ENCODE results near the gene SLC25A3. TPM values are rescaled to one million over a fixed set of nuclear protein-coding genes. Genes with fewer than 3 reads are reported as not detected.
"Not testable (repeated sequence)": the region's sequence is repeated elsewhere in the genome, so short reads cannot be mapped to it uniquely, and the experiment has no call there.

The SLC25A3 gene
- total RNA-seq, 1 donor from 2014 or later, result 437 TPM

DNA sequence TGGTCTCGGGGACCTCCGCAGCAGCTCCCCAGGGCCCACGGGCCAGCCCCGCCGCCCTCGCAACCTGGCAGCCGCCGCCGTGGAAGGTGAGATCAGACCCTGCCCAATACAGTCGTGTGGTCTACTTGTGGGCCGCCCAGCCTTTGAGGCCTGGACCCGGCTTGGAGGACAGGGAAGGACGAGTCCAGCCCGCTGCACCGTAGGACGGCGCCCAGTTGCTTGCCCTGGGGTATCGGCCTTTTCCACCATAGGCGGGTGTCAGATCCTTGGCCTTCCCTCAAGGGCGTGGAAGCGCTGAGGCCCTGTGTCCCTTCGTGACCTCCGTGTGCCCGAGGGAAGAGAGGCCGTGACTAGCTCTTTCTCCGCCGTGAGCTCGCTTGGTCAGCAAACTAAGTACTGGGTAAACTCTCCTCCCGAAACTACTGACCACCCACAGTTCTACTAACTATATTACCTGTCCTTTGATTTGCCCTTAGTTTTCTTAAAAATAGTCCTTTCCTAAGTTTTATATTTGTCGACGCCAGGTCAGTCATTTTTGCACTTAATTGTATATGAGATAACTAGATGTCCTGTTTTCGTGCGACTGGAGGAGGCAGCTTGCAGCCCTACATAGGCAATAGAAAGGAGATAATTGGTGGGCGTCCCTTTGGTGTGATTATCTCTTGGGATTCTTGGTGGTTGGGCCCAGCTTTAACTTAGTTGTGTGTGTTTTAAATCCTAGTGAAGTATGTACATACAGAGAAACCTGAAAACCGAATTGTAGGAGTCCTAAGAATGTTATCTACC, 757 bp downstream of the SLC25A3 start:
- DNase-seq (ENCODE audit: low spot score), result no peak

DNA sequence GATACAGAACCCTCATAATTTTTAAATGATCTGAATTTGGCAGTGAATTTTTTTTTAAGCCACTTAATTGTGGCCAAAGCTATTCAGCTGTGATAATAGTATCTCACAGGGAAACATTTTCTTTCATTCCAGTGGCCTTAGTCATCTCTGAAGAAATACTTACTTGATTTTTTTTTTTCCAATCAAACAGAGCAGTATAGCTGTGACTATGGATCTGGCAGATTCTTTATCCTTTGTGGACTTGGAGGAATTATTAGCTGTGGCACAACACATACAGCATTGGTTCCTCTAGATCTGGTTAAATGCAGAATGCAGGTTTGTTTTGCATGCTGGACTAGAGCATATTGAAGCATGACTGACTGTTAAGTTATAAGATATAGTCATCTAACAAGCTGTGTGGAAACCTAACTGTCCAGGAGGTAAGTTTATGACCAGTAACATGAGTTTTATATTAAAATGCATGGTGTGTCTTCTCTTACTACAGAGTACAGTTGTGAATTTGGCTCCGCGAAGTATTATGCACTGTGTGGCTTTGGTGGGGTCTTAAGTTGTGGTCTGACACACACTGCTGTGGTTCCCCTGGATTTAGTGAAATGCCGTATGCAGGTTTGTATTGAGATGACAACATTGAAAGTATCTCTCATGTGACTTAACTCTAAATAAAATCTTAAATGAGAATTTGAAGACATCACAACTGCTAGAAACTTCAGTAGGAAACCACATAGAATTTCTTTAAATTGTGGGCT, 1.9 kb downstream of the SLC25A3 start:
- no peak for DNase-seq (ENCODE audit: low spot score)

- not testable (repeated sequence) for DNase-seq (ENCODE audit: low spot score)
These were observed 3.8 kb downstream of the SLC25A3 start for GRCh38 chr12:98597313-98597712.

- no peak for DNase-seq (ENCODE audit: low spot score)
These were observed 8.4 kb downstream of the SLC25A3 start for GRCh38 chr12:98601924-98602323.

DNA sequence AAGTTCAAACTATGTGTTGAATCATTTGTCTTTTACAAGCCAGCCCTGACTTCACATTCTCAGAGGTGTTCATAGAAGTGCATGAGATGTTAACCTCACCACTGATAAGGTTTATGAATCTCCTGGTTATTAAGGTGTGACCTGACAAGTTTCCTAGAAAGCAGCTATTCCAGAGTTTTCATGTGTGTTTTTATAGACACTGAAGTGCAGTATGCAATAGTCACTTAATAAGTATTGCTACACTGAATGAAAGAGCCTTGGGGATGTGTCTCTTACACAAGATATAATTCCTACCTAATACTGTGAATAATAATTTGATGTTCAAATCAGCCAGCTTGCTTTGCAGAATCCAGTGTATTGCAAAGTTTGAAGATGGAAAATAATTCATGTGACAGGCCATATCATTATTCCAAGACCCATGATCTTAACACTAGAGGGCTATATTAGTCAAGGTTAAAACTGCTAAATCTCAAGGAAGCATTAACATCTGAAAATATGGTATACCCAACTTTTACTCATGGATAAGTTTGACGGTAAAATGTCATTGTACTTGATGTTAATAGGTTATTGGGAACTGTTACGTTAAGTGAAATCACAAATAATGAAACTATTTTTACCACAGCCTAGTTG, 13.0 kb downstream of the SLC25A3 start:
- DNase-seq (ENCODE audit: low spot score), result no peak

- DNase-seq (ENCODE audit: low spot score), result no peak
These were observed 17.1 kb downstream of the SLC25A3 start for GRCh38 chr12:98610596-98610995.

- no peak for DNase-seq (ENCODE audit: low spot score)
These were observed 19.3 kb downstream of the SLC25A3 start for GRCh38 chr12:98612696-98613334.

- no peak for DNase-seq (ENCODE audit: low spot score)
These were observed 25.5 kb downstream of the SLC25A3 start for GRCh38 chr12:98618952-98619351.

DNA sequence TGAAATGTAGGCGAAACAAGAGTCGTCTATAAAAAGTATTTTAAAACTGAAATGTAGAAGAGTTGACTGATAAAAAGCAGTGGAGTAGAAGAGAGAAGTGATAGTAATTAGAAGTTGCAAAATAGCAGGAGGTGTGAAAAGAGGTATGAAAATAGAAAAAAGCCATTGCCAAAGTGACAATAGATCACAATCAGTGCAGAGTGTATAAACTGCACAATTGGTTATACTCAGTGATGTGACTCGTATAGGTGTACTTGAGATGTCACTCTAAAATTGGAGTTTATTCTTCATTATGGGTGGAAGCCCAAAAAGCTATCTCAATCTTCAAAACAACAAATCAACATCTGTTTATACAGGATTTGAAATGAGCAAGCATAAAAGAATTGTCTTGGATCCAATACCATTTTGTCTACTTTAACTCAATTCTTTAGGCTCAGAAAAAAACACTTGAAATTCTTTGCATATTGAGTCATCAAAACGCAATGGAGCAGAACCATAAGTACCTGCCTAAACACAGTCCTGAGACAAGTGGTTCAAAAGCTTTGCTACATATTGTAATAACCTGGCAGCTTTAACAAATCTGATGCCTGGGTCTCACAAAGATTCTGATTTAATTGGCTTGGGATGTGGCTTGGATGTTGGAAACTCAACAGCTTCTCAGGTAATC, 42.3 kb downstream of the SLC25A3 start:
- no peak for DNase-seq (ENCODE audit: low spot score)

DNA sequence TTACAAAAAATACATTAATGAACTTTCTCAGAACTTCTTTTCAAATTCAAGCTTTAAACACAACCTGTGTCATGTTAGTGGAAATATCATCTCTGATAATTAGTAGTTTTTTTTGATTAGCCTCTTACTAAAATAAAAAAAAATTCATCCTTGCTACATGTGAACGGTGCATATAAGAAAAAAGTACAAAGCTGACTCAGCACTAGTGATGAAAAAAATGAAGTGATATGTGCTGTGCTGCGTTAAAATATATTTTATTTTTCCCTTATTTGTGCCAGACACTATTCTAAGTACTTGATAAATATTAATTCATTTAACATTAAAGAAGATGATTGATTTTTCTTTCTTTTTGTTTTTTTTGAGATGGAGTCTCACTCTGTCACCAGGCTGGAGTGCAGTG, 43.6 kb downstream of the SLC25A3 start:
- no peak for DNase-seq (ENCODE audit: low spot score)

DNA sequence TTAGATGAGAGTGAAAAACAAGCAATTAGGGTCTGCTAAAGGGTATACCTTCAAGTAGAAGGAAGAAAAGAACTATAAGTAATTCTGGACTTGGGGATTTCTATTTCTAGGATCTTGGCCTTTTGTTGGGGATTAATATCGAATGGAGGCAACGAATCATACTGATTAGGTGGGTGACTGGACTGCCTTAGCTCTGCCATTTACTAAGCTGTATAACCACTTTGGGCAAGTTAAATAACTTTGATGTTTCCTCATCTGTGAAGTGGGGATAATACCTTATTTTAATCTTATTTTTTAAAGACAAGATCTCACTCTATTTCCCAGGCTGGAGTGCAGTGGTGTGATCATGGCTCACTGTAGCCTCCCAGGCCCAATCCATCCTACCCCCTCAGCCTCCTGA, 44.5 kb downstream of the SLC25A3 start:
- no peak for DNase-seq (ENCODE audit: low spot score)

DNA sequence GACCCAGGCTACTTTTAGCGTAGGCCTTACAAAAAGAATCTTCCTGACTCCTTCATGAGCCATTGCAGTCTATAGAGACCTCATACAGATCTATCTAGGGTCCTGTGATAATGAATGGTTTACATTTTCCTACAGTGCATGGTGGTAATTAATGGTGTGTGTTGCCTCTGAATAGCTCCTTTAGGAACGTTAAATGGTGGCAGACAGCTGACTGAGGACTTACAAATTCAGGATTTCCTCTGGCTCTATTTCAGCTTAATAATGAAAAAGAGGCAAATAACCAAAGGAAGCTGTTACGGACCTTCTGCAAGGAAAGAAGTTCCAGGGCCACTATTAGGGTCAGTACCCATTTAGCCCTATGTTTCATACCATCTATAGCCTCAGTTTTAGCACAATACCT, 46.0 kb downstream of the SLC25A3 start:
- no peak for DNase-seq (ENCODE audit: low spot score)

DNA sequence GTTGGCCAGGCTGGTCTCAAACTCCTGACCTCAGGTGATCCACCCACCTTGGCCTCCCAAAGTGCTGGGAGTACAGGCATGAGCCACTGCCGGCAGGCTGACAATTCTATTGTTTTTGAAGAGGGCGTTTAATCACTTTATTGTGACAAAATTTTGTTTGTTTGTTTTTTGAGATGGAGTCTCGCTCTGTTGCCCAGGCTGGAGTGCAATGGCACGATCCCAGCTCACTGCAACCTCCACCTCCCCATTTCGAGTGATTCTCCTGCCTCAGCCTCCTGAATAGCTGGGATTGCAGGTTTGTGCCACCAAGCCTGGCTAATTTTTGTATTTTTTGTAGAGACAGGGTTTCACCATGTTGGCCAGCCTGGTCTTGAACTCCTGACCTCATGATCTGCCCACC, 49.3 kb downstream of the SLC25A3 start:
- DNase-seq (ENCODE audit: low spot score), result not testable (repeated sequence)

- no peak for DNase-seq (ENCODE audit: low spot score)
These were observed 50.9 kb downstream of the SLC25A3 start for GRCh38 chr12:98644433-98644711.

DNA sequence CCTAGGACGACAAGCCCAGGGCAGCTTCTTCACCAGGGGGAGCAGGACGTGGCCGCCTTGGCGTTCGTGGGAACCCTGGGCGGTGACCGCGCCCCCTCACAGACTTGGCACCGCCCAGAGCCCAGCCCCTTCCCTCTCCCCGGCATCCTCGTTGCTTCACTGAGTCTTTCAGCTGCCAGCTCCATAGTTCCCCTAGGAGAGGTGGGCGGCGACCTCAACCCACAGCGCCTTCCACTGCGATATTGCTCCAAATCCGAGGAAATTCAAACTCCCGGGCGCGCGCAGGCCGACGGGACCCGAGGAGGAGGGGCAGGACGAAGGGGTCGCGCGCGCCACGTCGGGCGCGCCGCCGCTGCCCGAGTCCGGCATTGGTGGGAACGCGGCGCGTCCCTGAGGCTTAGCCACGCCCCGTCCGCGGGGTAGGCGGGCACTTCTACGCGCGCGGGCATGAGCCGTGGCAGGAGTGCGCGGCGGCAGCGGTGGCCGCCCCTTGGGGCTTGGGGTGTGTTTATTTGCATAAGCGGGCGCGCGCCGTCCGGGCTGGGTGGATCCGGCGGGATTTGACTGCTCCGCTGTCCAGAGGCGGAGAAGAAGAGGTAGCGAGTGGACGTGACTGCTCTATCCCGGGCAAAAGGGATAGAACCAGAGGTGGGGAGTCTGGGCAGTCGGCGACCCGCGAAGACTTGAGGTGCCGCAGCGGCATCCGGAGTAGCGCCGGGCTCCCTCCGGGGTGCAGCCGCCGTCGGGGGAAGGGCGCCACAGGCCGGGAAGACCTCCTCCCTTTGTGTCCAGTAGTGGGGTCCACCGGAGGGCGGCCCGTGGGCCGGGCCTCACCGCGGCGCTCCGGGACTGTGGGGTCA, 51.5 kb downstream of the SLC25A3 start, which contains the start of the genes APAF1 and IKBIP:
Gene APAF1, plus strand, starts transcription at position 579 of the 860 bp plus-strand sequence. CDS start 3,070 bp downstream, outside the sequence.
Gene IKBIP, minus strand, starts transcription at position 77 of the 860 bp plus-strand sequence. CDS start 87 bp downstream, outside the sequence.
- DNase-seq (ENCODE audit: low spot score), result peak; percentile 99

GRCh38 chr12:98645572-98646067, 52.1 kb downstream of the SLC25A3 start:
- no peak for DNase-seq (ENCODE audit: low spot score)

DNA sequence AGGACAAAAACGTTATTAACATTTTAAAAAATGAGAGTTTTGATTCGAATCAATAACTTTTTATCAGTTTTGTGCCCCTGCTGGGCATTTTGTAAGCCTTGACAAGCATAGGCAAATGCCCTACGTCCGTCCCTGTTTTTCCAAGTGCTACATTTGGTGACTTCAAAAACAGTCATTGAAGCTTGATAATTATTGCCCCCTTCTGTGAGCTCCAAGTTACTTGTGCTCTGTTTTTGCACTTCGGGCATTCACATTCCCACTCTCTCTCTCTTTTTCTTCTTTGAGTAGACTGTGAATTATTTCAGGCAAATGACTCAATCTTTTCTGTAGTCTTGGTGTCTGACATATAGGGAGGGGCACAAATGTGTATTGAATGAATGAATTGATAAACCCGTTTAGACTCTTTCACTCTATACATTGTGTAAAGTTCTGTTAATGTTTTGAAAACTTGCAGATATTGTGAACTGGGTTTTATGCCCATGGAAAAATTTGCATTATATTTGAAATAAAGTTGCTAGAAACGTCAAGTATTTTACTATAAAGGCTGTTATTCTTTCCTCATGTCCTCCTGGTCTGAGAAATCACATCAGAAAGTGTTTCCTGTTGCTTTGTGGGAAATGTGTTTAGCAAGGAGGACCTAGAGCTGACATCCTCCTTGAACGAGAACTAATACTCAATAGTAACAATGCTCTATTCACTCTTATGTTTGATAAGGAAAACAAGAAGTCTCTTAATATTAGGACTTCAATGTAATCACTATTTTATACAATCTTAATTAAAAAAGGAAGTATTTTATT, 53.0 kb downstream of the SLC25A3 start:
- DNase-seq (ENCODE audit: low spot score), result no peak

DNA sequence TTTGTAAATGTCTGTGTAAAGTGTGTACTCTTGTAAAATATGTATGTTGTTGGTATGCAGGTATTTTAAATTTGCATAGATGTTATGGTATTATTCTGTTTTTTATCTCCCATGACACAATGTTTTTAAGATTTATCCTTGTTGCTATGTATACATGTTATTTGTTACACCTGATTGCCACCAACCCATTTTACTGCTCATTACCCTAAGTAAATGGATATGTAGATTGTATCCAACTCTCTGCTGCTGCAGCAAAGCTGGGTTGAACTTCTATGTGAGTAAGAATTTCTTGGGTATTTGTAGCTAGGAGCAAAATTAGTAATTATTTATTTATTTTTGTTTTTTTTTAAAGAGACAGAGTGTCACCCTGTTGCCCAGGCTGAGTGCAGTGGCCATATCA, 57.8 kb downstream of the SLC25A3 start:
- DNase-seq (ENCODE audit: low spot score), result no peak

DNA sequence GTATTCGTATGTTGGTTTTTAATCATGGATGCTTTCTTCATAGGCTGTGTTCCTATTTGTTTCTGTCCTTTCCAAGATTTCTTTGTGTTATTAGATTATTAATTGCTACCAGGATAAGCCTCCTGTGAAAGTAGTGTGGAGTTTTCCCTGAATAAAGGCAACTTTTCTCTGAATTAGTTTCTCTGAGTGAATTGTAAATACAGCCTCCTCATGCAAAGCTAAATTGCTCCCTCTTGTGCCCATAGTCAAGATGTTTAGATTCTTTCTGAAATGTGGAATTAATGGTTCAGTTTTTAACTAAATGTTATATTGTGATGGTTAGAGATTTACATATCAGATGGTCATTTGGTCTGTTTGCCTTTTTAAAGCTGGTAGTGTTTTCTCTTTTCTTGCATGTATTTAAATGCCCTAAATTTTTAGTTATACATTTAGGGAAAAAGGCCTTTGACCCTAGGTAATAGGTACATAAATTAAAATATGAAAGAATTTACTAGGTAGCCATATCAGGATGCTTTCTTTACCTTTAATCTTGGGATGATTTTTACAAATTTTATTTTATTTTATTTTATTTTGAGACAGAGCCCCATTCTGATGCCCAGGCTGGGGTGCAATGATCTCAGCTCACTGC, 60.5 kb downstream of the SLC25A3 start:
- DNase-seq (ENCODE audit: low spot score), result no peak

All from mesenteric fat pad (tissue), 1 donor.